Measurements from ENCODE around the gene FAM20A. TPM values are rescaled to one million over a fixed set of nuclear protein-coding genes. Genes with fewer than 3 reads are reported as not detected.

FAM20A gene
- total RNA-seq, 2 donors from 2014 or later = under 0.01 to 1.3 TPM

DNA sequence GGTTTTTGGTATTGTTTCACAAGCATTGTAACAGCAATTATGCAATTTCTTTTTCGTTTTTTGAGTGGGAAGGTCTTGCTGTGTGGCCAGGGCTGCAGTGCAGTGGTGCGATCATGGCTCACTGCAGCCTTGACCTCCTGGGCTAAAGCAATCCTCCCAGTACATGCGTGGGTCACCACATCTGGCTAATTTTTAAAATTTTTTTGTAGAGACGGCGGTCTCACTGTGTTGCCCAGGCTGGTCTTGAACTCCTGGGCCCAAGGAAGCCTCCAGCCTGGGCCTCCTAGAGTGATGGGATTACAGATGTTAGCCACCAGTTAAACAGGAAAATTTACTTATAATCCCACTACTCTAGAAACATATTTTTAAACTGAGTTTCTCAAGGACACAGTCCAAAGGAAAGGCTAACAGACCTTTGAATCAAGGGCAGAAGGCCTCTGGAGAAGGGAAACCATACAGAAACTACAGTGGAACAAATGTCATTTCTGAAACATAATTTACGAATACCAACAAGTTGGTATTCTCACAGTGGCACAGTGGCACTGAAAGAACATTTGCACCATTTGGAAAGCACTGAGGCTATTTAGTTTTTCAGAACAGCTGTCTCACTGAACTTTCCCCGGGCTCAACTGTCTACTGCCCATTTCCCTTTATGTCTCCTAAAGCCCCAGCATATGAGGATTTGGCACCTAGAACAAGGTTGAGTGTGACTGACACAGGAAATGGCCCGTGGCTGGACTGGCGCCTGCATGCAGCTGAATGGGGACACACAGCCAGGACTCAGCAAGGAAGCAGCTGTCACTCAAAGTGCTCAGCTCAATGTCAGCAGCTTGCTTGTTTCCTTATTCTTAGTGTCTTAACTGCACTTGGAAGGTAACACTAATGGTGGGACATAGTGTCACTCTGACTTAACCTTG lies 91.8 kb downstream of the FAM20A start:
- H3K9me3 ChIP-seq = no peaks in the 10 kb centered on the region
- DNase-seq = peak in 3 of 4 donors; percentile 28 to 58 (median 40)
- H3K36me3 ChIP-seq (replicated peaks in 1 of 2; ENCODE audit: insufficient read depth in 1 of 2, low read depth in 2 of 2) = no peaks in the 10 kb centered on the region
- intact Hi-C loops (cut with DNase I) = no loop called here
- WGBS, 2 donors = 65 to 76% methylated on average over 9 of the region's 9 CpGs
- H3K27me3 ChIP-seq = no peaks in the 10 kb centered on the region
- no peak overlapping the region for H3K4me3 ChIP-seq
- peaks cover 16% of the 10 kb centered on the region for H3K4me1 ChIP-seq
- peak overlapping the region in 1 of 4 donors; percentile 11 for H3K27ac ChIP-seq
- no peak for ATAC-seq
- TF ChIP-seq, protein P1, sequence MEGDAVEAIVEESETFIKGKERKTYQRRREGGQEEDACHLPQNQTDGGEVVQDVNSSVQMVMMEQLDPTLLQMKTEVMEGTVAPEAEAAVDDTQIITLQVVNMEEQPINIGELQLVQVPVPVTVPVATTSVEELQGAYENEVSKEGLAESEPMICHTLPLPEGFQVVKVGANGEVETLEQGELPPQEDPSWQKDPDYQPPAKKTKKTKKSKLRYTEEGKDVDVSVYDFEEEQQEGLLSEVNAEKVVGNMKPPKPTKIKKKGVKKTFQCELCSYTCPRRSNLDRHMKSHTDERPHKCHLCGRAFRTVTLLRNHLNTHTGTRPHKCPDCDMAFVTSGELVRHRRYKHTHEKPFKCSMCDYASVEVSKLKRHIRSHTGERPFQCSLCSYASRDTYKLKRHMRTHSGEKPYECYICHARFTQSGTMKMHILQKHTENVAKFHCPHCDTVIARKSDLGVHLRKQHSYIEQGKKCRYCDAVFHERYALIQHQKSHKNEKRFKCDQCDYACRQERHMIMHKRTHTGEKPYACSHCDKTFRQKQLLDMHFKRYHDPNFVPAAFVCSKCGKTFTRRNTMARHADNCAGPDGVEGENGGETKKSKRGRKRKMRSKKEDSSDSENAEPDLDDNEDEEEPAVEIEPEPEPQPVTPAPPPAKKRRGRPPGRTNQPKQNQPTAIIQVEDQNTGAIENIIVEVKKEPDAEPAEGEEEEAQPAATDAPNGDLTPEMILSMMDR (IDR thresholded peaks at IDR 0.05) = no peak
- TF ChIP-seq POLR2A (IDR thresholded peaks at IDR 0.05) = no peak

DNA sequence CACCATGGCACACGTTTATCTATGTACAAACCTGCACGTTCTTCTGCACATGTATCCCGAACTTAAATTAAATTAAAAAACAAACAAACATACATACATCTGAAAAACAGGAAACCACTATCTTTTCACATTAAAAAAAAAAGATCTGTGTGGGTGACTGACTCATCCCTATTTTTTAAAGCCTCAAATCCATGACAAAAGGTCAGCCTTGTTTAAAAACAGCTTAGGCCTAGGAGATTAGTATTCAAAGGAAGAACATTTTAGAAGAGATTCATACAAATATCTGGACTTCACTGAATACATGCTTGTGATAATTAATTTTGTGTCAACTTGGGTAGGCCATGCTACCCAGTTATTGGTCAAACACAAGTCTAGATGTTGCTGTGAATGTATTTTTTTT lies 93.6 kb downstream of the FAM20A start:
- H3K36me3 ChIP-seq (replicated peaks in 1 of 2; ENCODE audit: insufficient read depth in 1 of 2, low read depth in 2 of 2) = no peaks in the 10 kb centered on the region
- no peaks in the 10 kb centered on the region for H3K9me3 ChIP-seq
- no peaks in the 10 kb centered on the region for H3K27me3 ChIP-seq
- WGBS, 2 donors = 78 to 81% methylated on average over 3 of the region's 3 CpGs
- TF ChIP-seq POLR2A (IDR thresholded peaks at IDR 0.05) = no peak
- TF ChIP-seq, protein P1 (IDR thresholded peaks at IDR 0.05) = no peak
- intact Hi-C loops (cut with DNase I) = no loop called here
- peaks cover 7% of the 10 kb centered on the region for H3K4me1 ChIP-seq
- DNase-seq = no peak
- no peak for ATAC-seq
- no peak overlapping the region for H3K4me3 ChIP-seq
- no peak overlapping the region for H3K27ac ChIP-seq

DNA sequence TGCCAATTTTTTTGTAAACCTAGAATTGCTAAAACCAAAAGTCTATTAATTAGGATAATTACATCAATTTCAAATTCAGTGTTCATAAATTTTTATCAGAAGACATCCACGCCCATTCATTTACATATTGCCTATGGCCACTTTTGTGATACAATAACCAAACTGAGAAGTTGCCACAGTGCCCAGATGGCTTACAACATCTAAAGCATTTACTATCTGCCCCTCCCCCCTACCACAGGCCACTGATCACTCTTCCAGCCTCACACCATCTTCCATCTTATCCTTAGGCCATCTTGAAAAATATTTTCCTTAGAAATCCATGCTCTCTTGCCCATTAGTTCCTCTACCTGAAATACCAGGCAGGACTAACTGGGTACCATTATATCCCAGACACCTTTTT lies 95.2 kb downstream of the FAM20A start:
- no peaks in the 10 kb centered on the region for H3K9me3 ChIP-seq

DNA sequence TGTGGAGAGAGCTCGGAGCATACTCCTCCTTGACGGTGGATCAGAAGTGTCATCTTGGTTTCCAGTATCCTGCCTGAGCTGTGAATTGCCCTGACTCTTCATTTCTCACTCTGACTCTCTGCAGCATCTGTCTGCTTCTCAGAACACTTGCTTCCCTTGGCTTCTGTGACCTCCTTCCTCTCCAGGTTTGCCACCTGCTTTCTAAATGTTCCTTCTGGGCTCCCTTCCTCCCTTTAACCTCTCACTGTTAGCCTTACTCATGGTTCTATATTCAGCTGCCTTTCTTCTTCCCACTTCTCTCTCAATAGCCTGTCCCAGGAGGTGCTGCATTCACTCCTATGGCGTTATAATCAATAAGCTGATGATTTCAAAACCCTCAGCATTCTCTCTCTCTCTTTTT lies 100.1 kb downstream of the FAM20A start:
- Histone ChIP-seq H3K4me1 (peaks cover 11% of the 10 kb centered on the region), H3K27me3 (no peaks in the 10 kb centered on the region), H3K27ac (no peak overlapping the region), H3K36me3 (replicated peaks in 1 of 2; ENCODE audit: insufficient read depth in 1 of 2, low read depth in 2 of 2) (no peaks in the 10 kb centered on the region), H3K9me3 (no peaks in the 10 kb centered on the region), H3K4me3 (no peak overlapping the region)
- ATAC-seq (no peak), DNase-seq (no peak)
- intact Hi-C loops (cut with DNase I) = no loop called here
- TF ChIP-seq POLR2A (IDR thresholded peaks at IDR 0.05) = no peak
- TF ChIP-seq, protein P1 (IDR thresholded peaks at IDR 0.05) = no peak
- WGBS, 2 donors = 85 to 87% methylated on average over 3 of the region's 3 CpGs

More for the DNA sequence above, 95.2 kb downstream of the FAM20A start:
- Histone ChIP-seq H3K27ac (no peak overlapping the region), H3K4me1 (peaks cover 1% of the 10 kb centered on the region), H3K4me3 (no peak overlapping the region), H3K27me3 (no peaks in the 10 kb centered on the region), H3K36me3 (replicated peaks in 1 of 2; ENCODE audit: insufficient read depth in 1 of 2, low read depth in 2 of 2) (no peaks in the 10 kb centered on the region)
- intact Hi-C loops (cut with DNase I) = no loop called here
- DNase-seq = no peak
- no peak for TF ChIP-seq POLR2A (IDR thresholded peaks at IDR 0.05)
- TF ChIP-seq, protein P1 (IDR thresholded peaks at IDR 0.05) = no peak
- no peak for ATAC-seq
- WGBS, 2 donors = 78 to 90% methylated on average over 1 of the region's 1 CpG
